Islet of Langerhans (tissue), 1 donor: ENCODE data around the gene OR4C46.
"Not testable (repeated sequence)": the region's sequence is repeated elsewhere in the genome, so short reads cannot be mapped to it uniquely, and the experiment has no call there.

ENCODE experiments used
- FAIRE-seq: peaks from one replicate; lab custom pipeline; 2011; peaks lifted over from hg19 to GRCh38; lab: Jason Lieb, UNC

The OR4C46 gene

DNA sequence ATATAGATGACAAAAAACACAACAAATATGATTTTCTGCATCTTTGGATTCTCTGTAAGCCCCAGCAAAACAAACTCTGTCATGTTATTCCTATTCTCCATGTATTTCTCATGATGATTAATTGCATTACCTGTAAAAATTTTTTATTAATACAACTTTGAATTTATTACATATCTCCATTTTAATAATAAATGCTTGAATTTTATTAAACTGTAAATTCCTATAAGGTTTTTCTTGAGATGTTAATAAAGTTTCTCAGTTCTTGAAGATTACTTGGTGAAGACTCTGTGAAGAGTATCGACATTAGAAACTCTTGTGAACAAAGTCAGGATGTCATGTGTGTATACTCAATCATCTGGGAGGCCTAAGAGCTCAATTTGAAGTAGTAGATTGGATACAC, at the start of gene OR4C46:
Gene OR4C46, minus strand, starts transcription at position 101 of the 400 bp plus-strand sequence. Its CDS starts 0 bp downstream, at position 101.
- no peak for FAIRE-seq

DNA sequence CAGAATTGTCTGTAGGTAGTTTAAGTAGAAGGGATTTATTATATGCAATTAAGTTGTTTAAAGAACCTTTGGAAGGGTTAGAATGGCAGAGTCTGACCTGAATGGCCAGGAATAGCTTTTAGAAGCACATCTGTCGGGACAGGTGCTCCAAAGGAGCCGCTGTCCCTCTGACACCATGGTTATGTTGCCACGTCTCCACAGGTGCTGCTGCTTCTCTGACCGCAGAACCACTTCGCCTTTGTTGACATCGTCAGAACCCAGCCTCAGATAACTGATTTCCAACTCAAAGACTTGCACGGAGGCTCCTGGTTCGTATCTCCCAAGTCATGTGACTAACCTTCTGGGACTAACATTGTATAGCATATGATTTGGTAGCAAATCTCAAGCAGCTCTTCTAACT, 41.8 kb upstream of the OR4C46 start:
- FAIRE-seq = not testable (repeated sequence)

DNA sequence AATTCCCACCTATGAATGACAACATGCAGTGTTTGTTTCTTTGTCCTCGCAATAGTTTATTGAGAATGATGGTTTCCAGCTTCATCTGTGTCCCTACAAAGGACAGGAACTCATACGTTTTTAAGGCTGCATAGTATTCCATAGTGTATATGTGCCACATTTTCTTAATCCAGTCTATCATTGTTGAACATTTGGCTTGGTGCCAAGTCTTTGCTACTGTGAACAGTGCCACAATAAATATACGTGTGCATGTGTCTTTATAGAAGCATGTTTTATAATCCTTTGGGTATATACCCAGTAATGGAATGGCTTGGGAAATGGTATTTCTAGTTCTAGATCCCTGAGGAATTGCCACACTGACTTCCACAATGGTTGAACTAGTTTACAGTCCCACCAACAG, 42.4 kb downstream of the OR4C46 start:
- FAIRE-seq = not testable (repeated sequence)

DNA sequence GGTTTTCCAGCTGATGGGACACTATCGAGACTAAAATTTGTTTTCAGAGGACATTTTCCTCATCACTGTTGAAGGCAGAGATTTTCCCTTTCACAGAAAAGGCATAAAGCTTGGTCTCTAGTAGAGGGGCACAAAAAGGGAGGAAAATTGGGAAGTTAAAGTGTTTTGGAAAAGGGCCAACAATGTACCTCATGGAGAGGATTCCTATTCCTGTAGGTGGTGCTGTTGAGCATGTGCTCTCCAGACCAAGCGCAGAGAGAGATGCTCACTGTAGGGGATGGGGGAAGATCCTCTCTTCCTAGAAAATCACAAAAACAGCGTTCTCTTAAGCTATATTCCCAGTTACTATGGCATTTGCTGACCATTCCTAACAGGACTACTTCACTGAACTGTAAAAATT, 44.9 kb downstream of the OR4C46 start:
- no peak for FAIRE-seq

DNA sequence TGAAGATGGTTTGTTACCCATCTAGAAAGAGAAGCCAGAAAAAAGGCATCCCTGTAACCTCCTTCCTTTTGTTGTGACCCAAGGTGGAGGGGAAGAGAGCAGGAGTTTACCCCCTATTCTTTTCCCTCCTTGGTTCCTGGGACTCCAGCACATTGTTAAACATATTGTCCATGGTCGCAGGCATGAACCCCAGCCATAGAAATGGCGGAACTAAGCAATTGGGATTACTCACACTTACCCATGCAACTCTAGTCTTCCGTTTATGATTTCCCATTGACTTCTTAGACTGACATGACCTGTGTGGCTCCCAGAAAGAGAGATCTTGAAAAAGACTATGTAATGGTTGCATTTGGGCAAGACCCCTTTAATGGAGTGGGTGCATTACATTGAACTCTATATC, 45.4 kb downstream of the OR4C46 start:
- no peak for FAIRE-seq
